Measurements from ENCODE around the gene MRPS34.

DNA sequence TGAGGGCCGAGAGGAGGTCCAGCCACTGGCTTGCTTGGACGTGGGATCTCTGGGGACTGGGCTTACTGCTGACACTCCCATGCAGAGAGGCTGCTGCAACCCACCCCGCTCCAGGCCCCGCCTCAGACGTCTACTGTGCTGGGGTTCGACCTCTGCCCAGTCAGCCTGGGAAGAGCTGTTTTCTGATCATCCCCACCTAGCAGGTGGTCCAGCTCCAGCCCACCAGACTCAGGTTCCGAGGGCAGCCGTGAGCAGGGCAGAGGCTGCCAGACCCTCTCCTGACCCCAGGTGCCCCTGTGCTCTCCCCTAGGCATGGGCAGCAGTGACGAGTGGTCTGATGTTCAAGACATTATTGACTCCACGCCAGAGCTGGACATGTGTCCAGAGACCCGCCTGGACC, 25.0 kb downstream of the MRPS34 start:
- no peak for TF ChIP-seq ZNF24 (tag by site-specific recombination; IDR thresholded peaks at IDR 0.05)
- no peak for TF ChIP-seq GLI2 (tag by site-specific recombination; IDR thresholded peaks at IDR 0.05; ENCODE audit: borderline replicate concordance, low read depth)
- TF ChIP-seq, protein P1, sequence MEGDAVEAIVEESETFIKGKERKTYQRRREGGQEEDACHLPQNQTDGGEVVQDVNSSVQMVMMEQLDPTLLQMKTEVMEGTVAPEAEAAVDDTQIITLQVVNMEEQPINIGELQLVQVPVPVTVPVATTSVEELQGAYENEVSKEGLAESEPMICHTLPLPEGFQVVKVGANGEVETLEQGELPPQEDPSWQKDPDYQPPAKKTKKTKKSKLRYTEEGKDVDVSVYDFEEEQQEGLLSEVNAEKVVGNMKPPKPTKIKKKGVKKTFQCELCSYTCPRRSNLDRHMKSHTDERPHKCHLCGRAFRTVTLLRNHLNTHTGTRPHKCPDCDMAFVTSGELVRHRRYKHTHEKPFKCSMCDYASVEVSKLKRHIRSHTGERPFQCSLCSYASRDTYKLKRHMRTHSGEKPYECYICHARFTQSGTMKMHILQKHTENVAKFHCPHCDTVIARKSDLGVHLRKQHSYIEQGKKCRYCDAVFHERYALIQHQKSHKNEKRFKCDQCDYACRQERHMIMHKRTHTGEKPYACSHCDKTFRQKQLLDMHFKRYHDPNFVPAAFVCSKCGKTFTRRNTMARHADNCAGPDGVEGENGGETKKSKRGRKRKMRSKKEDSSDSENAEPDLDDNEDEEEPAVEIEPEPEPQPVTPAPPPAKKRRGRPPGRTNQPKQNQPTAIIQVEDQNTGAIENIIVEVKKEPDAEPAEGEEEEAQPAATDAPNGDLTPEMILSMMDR (tag by site-specific recombination; IDR thresholded peaks at IDR 0.05): no peak
- TF ChIP-seq, protein P2, sequence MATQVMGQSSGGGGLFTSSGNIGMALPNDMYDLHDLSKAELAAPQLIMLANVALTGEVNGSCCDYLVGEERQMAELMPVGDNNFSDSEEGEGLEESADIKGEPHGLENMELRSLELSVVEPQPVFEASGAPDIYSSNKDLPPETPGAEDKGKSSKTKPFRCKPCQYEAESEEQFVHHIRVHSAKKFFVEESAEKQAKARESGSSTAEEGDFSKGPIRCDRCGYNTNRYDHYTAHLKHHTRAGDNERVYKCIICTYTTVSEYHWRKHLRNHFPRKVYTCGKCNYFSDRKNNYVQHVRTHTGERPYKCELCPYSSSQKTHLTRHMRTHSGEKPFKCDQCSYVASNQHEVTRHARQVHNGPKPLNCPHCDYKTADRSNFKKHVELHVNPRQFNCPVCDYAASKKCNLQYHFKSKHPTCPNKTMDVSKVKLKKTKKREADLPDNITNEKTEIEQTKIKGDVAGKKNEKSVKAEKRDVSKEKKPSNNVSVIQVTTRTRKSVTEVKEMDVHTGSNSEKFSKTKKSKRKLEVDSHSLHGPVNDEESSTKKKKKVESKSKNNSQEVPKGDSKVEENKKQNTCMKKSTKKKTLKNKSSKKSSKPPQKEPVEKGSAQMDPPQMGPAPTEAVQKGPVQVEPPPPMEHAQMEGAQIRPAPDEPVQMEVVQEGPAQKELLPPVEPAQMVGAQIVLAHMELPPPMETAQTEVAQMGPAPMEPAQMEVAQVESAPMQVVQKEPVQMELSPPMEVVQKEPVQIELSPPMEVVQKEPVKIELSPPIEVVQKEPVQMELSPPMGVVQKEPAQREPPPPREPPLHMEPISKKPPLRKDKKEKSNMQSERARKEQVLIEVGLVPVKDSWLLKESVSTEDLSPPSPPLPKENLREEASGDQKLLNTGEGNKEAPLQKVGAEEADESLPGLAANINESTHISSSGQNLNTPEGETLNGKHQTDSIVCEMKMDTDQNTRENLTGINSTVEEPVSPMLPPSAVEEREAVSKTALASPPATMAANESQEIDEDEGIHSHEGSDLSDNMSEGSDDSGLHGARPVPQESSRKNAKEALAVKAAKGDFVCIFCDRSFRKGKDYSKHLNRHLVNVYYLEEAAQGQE (tag by site-specific recombination; IDR thresholded peaks at IDR 0.05): no peak
- TF ChIP-seq, protein P3, sequence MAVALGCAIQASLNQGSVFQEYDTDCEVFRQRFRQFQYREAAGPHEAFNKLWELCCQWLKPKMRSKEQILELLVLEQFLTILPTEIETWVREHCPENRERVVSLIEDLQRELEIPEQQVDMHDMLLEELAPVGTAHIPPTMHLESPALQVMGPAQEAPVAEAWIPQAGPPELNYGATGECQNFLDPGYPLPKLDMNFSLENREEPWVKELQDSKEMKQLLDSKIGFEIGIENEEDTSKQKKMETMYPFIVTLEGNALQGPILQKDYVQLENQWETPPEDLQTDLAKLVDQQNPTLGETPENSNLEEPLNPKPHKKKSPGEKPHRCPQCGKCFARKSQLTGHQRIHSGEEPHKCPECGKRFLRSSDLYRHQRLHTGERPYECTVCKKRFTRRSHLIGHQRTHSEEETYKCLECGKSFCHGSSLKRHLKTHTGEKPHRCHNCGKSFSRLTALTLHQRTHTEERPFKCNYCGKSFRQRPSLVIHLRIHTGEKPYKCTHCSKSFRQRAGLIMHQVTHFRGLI (tag by site-specific recombination; IDR thresholded peaks at IDR 0.05): no peak
- TF ChIP-seq, protein P4, sequence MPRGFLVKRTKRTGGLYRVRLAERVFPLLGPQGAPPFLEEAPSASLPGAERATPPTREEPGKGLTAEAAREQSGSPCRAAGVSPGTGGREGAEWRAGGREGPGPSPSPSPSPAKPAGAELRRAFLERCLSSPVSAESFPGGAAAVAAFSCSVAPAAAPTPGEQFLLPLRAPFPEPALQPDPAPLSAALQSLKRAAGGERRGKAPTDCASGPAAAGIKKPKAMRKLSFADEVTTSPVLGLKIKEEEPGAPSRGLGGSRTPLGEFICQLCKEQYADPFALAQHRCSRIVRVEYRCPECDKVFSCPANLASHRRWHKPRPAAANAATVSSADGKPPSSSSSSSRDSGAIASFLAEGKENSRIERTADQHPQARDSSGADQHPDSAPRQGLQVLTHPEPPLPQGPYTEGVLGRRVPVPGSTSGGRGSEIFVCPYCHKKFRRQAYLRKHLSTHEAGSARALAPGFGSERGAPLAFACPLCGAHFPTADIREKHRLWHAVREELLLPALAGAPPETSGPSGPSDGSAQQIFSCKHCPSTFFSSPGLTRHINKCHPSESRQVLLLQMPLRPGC (tag by site-specific recombination; IDR thresholded peaks at IDR 0.05): no peak
- no peak for TF ChIP-seq ZNF223 (tag by site-specific recombination; IDR thresholded peaks at IDR 0.05)
- TF ChIP-seq ZNF423 (tag by site-specific recombination; IDR thresholded peaks at IDR 0.05): no peak
- TF ChIP-seq, protein P5, sequence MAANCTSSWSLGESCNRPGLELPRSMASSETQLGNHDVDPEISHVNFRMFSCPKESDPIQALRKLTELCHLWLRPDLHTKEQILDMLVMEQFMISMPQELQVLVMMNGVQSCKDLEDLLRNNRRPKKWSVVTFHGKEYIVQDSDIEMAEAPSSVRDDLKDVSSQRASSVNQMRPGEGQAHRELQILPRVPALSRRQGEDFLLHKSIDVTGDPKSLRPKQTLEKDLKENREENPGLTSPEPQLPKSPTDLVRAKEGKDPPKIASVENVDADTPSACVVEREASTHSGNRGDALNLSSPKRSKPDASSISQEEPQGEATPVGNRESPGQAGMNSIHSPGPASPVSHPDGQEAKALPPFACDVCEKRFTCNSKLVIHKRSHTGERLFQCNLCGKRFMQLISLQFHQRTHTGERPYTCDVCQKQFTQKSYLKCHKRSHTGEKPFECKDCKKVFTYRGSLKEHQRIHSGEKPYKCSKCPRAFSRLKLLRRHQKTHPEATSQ (tag by site-specific recombination; IDR thresholded peaks at IDR 0.05): no peak
- no peak for TF ChIP-seq ZFP41 (tag by site-specific recombination; IDR thresholded peaks at IDR 0.05; ENCODE audit: borderline replicate concordance)
- TF ChIP-seq, protein P6, sequence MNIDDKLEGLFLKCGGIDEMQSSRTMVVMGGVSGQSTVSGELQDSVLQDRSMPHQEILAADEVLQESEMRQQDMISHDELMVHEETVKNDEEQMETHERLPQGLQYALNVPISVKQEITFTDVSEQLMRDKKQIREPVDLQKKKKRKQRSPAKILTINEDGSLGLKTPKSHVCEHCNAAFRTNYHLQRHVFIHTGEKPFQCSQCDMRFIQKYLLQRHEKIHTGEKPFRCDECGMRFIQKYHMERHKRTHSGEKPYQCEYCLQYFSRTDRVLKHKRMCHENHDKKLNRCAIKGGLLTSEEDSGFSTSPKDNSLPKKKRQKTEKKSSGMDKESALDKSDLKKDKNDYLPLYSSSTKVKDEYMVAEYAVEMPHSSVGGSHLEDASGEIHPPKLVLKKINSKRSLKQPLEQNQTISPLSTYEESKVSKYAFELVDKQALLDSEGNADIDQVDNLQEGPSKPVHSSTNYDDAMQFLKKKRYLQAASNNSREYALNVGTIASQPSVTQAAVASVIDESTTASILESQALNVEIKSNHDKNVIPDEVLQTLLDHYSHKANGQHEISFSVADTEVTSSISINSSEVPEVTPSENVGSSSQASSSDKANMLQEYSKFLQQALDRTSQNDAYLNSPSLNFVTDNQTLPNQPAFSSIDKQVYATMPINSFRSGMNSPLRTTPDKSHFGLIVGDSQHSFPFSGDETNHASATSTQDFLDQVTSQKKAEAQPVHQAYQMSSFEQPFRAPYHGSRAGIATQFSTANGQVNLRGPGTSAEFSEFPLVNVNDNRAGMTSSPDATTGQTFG (tag by site-specific recombination; IDR thresholded peaks at IDR 0.05; ENCODE audit: borderline replicate concordance): no peak
